Measurements from ENCODE around the gene MINDY4.

Gene MINDY4

GRCh38 chr7:30791114-30791513 lies 19.9 kb downstream of the MINDY4 start:
- H3K4me3 ChIP-seq (replicated peaks in 1 of 2; ENCODE audit: low read depth in 2 of 2, low read length in 2 of 2): no peak overlapping the region
- DNase-seq (ENCODE audit: low read depth in 2 of 2): no peak
- TF ChIP-seq CTCF (IDR thresholded peaks at IDR 0.05; ENCODE audit: low read depth, low read length): no peak

GRCh38 chr7:30795161-30795948 lies 24.1 kb downstream of the MINDY4 start:
- no peak for TF ChIP-seq CTCF (IDR thresholded peaks at IDR 0.05; ENCODE audit: low read depth, low read length)
- H3K4me3 ChIP-seq (replicated peaks in 1 of 2; ENCODE audit: low read depth in 2 of 2, low read length in 2 of 2): no peak overlapping the region
- no peak for DNase-seq (ENCODE audit: low read depth in 2 of 2)

GRCh38 chr7:30796105-30796869 lies 25.1 kb downstream of the MINDY4 start:
- TF ChIP-seq CTCF (IDR thresholded peaks at IDR 0.05; ENCODE audit: low read depth, low read length): no peak
- H3K4me3 ChIP-seq (replicated peaks in 1 of 2; ENCODE audit: low read depth in 2 of 2, low read length in 2 of 2): no peak overlapping the region
- DNase-seq (ENCODE audit: low read depth in 2 of 2): peak; percentile 68 to 69

- no peak for TF ChIP-seq CTCF (IDR thresholded peaks at IDR 0.05; ENCODE audit: low read depth, low read length)
- DNase-seq (ENCODE audit: low read depth in 2 of 2): no peak
- H3K4me3 ChIP-seq (replicated peaks in 1 of 2; ENCODE audit: low read depth in 2 of 2, low read length in 2 of 2): no peak overlapping the region
Observed at GRCh38 chr7:30797176-30798040, 26.2 kb downstream of the MINDY4 start.

GRCh38 chr7:30799206-30799975 lies 28.2 kb downstream of the MINDY4 start:
- no peak for TF ChIP-seq CTCF (IDR thresholded peaks at IDR 0.05; ENCODE audit: low read depth, low read length)
- no peak overlapping the region for H3K4me3 ChIP-seq (replicated peaks in 1 of 2; ENCODE audit: low read depth in 2 of 2, low read length in 2 of 2)
- DNase-seq (ENCODE audit: low read depth in 2 of 2): peak; percentile 93 to 99

Data from cardiac fibroblast (primary cell).